Hematopoietic multipotent progenitor cell treated with erythropoietin and hydrocortisone succinate and interleukin-3 and kit ligand, for 15 days (in vitro differentiated cells): ENCODE data around the gene BICC1.
"Not testable (repeated sequence)": the region's sequence is repeated elsewhere in the genome, so short reads cannot be mapped to it uniquely, and the experiment has no call there.

Experiments used
- DNase-seq: peaks from one replicate; pipeline ENCODE4 v3.0.0-alpha.2; 2015; ENCODE audit warnings: low spot score

Gene BICC1

DNA sequence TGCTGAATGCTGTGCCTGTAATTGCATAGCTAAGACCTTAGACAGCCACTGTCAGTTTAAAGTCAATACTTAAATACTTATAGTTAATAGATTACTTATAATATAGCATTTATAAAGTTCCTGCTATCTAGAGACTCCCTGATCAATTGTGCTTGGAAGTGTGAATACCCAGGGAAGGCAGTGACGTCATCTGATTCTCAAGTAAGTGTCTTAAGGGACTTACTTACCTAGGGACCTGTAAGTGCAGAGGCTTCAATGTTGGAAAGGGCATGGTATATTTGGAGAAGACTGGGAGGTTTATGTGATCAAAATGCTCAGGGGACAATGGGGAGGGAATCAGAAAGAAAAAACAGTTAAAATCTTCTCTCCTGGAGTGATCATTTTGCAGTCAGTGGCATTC is 55.0 kb downstream of the BICC1 start:
- DNase-seq: no peak

DNA sequence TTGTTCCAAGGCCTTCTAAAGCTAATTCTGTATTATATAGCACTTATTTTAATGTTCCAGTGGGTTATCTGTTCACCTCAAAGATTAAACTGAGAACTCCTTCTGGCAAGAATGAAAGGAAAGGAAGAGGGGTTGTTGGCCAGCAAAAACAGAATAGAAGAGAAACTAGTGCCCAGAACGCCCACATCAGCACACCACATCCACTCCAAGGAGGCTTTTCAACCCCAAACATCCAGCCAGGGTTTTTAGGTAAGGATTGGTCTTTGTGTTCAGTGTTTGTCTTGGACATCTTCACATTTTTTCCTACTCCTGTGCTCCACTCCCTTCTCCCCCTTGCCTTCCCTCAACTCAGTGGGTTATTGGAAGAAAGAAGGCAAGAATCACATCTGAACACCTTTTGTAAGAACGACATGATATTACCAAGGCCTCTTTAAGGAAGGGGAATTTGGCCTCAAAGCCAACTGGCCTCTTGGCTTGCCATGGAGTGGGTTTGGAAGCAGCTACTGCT is 55.8 kb downstream of the BICC1 start:
- DNase-seq: no peak

DNA sequence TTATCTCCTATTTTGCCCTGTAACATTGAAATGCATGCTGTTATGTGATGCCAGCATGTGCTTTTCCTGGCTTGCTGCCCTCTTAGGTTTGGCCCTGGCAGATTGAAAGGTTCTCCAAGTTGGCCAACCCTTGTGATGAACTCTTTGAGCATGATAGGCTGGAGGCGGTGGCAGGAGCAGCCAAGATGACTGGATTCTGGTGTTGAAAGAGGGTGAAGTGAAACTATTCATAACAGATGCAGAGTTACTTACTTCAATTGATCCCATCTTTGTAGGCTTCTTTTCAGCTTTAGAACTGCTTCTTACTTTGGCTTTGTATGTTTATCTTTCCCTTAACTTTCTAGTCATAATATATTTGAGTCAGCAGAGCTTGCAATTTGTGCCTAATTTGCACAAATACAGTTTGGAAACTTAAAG is 57.6 kb downstream of the BICC1 start:
- DNase-seq: no peak

DNA sequence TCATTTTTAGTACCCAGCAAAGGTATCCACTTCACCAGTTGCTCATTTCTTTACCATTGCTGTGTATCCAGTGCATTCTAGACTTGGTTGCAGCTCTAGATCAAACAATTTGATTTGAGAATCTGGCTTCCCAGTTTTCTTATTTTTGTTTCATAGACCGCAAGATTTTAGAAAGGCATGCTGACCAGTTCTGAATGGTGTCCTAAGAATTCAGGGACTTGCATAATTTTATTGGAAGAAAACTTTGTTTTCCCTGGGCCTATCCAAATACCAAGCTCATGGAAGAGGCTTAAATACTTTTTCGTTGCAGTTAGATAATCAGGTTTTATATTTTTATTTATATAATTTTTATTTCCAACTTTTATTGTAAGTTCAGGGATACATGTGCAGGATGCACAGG is 58.3 kb downstream of the BICC1 start:
- DNase-seq: no peak

DNA sequence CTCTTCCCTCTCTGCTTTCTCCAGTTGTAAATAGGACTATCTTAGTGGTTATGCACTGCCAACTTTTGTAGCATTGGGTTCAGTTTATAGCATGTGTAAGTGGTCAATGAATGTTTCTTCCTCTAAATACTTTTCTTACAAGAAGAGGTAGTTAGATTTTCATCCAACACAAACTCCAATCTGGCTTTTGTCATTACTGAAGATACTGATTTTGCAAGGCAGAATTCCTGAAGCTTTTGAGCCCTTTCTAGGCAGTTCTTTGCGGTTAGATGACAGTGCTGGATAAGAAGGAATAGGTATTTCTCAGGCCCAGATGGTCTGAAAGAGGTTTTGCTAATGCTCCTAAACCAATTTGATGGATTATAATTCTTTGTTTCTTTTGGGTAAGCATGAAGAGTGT is 60.5 kb downstream of the BICC1 start:
- DNase-seq: no peak

DNA sequence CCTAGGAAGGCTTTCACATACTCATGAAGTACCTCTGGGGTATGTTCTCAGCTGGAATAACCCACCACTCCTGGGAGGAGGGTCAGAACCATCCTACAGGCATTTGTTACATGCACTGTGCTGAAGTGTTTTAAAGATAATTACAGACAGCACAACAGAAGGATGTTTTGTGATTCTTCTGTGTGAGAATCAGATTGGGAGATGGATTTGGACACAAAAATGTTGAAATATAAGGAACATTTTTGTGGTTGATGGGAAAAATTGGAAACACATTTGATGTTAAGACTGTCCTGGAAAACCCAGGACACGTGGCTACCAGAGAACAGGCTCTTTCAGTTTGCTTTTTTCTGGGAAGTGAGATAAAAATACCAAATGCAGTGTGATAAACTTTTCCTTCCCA is 61.4 kb downstream of the BICC1 start:
- no peak for DNase-seq

DNA sequence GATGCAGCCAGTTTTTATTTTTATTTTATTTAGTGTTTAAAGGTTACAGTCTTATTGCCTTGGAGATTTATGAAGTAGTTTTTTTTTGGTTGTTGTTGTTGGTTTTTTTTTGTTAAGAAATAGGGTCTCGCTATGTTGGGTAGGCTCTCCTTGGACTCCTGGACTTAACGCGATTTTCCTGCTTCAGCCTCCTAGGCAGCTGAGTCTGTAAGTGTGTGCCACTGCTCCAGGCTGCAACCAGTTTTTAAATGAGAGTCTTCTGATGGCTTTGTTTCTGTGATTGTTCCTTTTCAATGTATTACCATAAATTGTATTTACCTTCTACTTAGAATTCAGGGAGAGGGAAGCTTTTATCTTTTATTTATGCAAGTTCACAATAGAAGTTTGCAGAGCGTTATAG is 62.8 kb downstream of the BICC1 start:
- DNase-seq: no peak

DNA sequence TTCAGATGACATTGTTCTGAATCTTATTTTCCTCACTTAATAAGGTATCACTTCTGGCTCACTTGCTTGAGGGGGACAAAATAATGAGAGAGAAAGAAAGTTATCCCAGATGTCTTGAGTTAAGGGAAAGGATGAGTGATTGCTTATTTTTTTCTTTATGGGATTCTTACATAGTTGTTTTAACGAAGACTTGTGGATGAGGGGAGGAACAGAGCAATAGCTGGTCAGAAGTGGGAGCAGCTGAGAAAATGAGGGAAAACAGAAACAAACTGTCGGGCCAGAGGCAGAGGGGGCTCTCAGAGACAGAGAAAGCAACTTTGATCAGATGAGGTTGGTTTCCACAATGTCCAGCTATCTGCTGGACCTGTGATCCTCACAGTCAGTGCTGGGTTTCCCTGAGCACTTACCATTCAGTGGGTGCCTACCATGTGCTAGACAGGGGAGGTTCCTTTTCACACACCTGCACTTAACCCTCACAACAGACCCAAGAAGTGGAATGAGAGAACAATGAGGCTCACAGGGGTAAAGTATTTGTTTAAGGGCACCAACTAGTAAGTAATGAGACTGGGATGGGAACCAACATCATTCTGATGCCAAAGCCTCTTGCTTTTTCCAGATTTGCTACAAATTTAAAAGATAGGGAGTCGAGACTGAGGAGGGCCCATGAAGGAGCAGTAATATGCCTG is 64.2 kb downstream of the BICC1 start:
- DNase-seq: no peak

DNA sequence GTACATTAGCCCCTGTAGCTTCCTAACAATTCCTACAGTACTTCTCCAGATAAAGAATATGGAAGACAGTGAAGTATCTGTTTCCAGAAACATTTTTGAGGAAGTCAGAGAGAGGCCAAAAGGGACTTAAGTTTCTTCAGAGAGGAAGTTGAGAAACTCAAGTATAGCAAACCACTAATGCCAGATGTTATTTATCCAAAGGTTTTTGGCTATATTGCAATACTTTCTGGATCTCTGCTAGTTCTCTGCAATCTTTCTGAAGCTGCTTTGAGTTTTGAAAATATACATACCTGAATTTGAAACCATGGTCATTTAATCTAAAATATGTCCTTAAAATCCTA is 64.7 kb downstream of the BICC1 start:
- no peak for DNase-seq

DNA sequence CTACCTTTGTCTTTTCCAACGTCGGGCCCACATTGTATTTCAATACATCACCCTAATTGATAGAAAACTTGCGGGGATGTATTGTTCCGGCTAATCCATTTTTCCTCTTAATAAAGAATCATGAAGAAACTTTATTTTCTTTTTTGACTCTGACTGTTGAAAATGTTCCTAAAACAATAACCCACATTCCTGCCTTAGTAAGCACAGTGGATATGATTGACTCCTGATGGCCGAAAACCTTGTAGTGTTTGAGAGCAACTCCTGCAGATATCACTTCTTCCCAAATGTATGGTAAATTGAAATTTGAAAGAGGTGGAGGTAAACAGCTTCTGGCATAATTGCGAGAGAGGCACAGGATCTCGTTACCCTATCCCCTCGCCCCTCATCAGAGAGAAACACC is 65.7 kb downstream of the BICC1 start:
- DNase-seq: no peak

DNA sequence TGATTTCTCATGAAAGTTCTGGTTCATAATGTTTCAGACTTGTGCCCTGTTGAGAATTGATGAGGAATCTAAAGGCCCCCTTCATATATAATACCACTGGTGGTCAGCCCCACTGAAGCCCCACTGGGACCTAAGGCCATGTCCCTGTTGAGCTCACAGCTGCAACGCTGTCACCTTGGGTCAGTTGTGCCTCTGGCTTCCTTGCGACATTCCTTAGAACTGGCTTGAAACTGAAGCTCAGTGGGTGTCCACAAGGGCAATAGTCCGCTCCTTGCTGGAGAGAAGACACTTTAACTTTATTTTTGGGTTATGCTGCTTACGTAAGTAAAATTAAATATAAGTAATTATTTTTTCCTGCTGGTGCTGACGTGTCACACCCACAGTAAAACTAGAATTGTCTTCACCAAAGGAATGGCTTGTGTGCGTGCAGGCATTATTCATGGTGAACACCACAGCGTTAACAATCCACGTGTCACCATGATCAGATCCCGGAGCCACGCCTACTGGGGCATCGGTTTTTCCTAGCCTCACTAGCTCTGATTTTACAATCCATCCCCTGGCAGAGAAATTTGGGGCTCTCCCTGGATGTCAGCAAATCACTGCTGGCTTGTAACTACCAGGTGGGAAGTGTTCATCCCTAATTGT is 66.5 kb downstream of the BICC1 start:
- DNase-seq: no peak

DNA sequence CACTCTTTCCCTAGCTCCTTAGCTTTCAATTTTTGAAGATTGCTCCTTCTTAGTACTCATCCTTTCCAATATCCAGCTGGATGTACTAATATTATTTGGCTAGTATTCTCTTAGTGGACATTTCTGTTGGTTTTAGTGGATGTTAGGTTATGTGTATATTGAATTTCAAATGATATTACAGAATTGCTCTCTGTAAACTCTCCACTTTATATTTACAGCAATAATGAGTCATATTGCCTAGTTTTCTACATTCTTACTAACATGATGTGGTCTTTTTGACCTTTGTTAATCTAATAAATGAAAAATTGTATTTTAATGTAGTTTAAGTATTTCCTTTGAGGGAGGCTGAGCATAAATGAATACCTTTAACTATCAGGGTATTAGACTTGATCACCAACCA is 69.4 kb downstream of the BICC1 start:
- no peak for DNase-seq

DNA sequence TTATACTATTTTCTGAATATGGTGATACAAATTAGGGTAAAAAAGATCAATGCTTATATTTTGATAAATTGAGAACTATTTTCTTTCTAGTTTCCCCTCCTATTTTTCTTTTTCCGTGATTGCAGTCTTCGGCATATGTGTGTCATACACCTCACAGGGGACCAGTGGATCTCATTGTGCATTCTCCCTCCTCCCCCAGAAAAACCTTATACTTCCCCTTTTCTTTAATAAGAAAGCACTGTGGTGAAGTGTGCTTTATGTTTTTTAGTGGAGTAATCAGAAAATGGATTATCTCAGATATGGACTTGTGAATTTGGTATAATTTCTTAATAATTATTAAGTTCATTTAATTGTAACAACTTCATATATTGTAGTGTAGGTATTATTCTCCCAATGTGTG is 72.8 kb downstream of the BICC1 start:
- DNase-seq: no peak

DNA sequence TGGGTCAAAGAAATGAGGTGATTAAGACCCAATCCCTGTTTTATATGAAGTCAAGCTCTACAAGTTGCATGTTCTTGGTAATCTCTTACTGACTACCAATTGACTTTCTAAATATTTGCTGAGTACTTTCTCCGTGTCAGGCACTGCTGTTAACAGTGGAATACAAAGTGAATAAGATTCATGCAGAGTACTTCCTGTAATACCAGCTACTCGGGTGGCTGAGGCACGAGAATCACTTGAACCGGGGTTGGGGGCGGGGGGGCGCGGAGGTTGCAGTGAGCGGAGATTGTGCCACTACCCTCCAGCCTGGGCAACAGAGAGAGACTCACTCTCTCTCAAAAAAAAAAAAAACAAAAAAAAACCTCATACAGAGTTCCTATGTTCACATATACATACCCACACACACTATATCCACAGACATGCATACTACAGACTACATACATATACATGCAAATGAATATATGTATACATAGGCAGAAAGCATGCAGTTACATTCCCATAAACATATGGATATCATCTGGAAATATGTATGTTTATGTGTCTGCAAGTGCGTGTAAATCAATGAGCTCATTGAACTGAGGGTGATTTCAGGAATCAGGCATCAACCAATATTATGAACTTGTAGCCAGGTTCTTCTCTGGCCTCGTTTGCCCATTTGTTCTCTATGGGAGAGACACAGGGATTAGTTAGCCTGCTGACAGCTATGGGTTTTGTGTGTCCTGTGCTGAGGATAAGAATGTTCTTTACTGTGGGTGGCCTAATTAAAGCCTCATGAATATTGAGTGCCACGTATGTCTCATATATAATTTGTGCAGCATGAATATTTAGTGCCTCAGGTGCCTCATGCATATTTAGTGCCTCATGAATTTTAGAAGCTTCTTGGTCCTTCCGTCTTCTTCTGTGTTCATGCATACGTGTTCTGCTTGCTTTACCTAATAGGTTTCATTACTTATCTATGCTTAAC is 73.9 kb downstream of the BICC1 start:
- no peak for DNase-seq

DNA sequence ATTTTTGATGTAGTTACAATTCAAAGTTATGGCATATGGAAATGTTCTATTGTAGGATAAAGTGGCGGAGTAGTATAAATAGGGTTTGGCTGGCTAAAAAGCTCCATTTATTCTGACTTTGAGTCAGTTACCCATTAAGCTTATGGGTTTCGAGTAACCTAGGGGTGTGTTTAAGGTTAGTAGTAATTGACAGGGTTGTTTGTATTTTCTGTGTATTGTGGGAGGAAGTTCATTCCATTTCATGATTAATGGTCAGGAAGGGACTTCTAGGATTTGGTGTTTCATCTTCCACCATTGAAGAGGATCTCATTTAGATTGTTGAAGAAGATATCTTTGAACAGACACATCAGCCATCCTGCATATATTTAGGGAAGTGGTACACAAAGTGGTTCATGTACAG is 75.0 kb downstream of the BICC1 start:
- DNase-seq: no peak

DNA sequence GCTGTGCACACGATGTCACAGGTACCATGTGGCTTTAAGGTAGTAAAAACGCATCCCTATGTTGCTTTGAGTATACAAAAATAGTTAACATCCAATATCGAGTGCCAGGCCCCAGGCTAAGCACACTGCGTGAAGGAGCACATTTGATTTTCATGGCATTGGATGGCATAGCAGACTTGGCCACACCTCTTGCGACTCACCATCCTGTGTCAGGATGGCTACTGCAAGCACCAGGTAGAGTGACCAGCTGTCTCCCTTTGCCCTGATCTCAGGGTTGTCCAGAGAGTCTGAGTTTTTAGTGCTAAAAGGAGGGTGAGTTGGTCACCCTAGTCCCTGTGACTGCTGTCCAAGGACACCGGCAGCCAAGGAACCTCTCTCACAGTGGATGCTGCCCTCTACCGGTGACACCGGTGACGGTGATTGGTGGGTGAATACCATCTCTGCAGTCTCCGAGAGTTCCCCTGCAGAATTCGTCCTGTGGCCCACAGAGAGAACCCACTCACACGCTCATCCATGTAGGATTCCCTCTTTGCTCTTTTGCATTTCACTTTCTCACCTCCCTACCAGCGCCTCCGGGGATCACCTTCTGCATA is 76.1 kb downstream of the BICC1 start:
- no peak for DNase-seq

DNA sequence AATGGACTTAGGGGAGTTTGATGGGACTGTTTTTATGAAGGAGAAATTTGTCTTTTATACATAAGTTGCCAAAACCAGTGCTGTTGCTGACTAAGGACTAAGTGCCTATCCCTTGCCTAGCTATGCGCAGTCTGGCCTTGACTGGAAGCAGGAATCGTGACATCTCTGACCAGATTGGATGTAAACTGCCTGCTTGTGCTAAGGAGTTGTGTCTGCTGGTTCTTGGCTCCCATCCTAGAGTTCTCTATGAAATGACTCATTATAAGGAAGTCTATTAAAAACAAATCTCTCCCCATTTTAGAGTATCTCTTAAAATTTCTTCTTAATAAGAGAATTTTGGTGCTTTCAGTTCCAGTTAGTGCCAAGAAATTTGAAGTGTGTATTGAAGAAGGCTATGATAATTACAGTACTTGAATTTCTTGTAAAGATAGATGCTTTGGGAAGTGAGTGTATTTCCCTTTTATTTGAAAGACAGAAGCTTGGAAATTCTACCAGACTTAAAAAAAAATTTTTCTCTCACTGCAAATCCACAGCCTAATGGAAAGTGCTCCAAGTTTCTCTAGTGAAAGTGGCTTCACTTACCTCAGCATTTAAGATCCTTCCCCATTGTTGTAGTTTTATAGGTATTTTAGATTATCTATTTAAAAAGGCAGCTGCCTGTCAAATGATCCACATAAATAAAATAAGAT is 77.6 kb downstream of the BICC1 start:
- DNase-seq: no peak

DNA sequence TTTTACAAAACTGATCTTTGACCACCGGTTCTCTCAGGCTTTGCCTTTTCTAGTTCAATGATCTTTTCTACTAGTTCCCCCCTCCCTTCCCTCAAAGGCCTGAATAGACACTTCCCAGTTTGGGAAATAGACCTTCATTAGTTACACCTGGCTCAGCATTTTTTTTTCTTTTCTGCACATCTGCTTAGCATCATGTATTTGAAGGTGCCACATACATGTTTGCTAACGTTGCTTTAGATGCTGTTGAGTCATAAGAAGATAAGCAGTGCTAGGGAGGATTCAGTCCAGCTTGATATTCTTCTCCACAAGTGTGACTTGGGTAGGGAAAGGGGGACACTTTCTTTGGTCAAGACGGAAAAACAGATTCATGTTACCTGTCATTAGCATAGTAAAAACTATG is 78.3 kb downstream of the BICC1 start:
- DNase-seq: no peak

DNA sequence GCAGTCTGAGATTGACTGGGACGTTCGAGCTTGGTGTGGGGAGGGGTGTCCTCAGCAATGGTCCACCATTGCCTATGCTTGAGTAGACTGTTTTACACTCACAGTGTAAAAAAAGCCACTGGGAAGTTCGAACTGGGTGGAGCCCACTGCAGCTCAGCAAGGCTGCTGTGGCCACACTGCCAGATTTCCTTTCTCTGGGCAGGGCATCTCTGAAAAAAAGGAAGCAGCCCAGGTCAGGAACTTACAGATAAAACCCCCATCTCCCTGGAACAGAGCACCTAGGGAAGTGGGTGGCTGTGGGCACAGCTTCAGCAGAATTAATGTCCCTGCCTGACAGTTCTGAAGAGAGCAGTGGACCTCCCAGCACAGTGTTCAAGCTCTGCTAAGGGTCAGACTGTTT is 80.3 kb downstream of the BICC1 start:
- no peak for DNase-seq

DNA sequence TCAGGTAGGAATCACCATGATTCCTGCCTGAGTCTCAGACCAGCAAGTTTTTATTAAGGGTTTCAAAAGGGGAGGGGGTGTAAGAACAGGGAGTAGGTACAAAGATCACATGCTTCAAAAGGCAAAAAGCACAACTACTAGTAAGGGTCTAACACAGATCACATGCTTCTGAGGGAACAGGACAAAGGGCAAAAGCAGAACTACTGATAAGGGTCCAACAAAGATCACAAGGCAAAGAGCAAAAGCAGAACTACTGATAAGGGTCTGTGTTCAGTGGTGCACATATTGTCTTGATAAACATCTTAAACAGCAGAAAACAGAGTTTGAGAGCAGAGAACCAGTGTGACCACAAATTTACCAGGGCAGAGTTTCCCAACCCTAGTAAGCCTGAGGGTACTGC is 84.5 kb downstream of the BICC1 start:
- not testable (repeated sequence) for DNase-seq

DNA sequence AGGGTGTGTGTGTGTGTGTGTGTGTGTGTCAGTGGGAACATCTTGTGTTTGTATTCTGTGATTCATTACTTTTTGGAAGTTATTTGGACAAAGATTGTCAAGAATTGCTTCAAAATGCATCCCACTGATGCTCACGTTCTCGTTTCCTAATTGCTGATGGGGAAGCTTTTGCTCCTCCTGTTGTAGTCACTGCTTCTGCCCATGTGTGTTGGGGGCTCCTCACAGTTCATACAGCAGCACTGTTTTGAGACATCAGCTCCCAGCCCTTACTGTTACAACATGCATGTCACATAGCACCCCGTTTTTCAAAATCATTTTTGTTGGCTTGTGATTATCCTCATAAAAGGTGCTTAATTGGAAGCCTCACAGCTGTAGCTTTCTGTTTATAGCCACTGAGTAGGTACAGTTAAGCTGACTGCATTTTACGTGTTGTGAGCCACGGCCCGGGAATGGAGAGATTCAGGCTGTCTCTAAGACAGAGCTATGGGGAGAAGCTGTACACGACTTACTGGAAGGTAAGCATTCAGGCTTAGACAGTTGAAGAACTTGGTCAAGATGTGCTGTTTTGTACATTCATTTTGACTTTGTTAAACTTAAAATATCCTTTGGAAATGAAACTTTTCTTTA is 87.4 kb downstream of the BICC1 start:
- no peak for DNase-seq
